GM23338 (cell line): ENCODE data around the gene UBAC1.

Experiments
- EZH2phosphoT487 ChIP-seq: fragments of 200-600 bp; sonication (generic); IDR thresholded peaks from one replicate; pipeline ENCODE4 v1.8.1; 2018; ENCODE audit warnings: antibody characterized with exemption; ENCODE audit not compliant: unreplicated experiment
- TF ChIP-seq, protein P1 (sequence below), 2 experiments: fragments of 200-600 bp in 1 of 2; sonication (generic) in 1 of 2; conservative IDR thresholded peaks; 2 replicates each; pipeline versions ENCODE4 v1.5.1 to v1.6.1; 2016 to 2017; ENCODE audit warnings: antibody characterized with exemption in 2 of 2, low read depth in 2 of 2, mild to moderate bottlenecking in 2 of 2, moderate library complexity in 1 of 2
- TF ChIP-seq, protein P2 (sequence below): IDR thresholded peaks from one replicate; pipeline ENCODE4 v1.6.1; 2018; ENCODE audit warnings: antibody characterized with exemption; ENCODE audit not compliant: unreplicated experiment

DNA sequence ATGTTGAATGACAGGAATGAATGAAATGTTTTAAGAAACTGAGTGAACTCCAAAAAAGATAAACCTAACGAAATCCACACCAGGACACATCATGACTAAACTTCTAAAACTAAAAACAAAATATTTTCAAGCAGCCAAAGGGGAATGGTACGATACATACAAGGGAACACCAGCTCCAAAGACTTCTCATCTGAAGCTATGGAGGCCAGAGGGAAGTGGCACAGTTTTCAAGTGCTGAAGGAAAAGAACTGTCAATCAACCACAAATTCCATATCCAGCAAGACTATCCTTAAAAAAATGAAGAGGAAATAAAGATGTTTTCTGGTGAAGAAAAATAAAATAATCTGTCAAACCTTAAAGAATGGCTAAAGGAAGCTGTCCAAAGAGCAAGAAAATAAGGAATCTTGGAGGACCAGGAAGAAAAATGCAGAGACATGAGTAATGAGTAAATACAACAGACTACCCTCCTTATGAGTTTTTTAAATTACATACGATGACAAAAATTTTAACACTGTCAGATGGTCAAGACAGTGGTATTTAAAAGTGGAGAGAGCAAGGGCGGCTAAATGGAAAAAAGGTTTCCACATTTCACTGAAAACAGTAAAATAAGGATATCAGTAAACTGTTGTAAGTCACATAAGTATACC is 65.8 kb downstream of the UBAC1 start:
- TF ChIP-seq, protein P1, sequence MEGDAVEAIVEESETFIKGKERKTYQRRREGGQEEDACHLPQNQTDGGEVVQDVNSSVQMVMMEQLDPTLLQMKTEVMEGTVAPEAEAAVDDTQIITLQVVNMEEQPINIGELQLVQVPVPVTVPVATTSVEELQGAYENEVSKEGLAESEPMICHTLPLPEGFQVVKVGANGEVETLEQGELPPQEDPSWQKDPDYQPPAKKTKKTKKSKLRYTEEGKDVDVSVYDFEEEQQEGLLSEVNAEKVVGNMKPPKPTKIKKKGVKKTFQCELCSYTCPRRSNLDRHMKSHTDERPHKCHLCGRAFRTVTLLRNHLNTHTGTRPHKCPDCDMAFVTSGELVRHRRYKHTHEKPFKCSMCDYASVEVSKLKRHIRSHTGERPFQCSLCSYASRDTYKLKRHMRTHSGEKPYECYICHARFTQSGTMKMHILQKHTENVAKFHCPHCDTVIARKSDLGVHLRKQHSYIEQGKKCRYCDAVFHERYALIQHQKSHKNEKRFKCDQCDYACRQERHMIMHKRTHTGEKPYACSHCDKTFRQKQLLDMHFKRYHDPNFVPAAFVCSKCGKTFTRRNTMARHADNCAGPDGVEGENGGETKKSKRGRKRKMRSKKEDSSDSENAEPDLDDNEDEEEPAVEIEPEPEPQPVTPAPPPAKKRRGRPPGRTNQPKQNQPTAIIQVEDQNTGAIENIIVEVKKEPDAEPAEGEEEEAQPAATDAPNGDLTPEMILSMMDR (conservative IDR thresholded peaks at IDR 0.05; ENCODE audit: low read depth in 2 of 2), result no peak
- TF ChIP-seq, protein P2, sequence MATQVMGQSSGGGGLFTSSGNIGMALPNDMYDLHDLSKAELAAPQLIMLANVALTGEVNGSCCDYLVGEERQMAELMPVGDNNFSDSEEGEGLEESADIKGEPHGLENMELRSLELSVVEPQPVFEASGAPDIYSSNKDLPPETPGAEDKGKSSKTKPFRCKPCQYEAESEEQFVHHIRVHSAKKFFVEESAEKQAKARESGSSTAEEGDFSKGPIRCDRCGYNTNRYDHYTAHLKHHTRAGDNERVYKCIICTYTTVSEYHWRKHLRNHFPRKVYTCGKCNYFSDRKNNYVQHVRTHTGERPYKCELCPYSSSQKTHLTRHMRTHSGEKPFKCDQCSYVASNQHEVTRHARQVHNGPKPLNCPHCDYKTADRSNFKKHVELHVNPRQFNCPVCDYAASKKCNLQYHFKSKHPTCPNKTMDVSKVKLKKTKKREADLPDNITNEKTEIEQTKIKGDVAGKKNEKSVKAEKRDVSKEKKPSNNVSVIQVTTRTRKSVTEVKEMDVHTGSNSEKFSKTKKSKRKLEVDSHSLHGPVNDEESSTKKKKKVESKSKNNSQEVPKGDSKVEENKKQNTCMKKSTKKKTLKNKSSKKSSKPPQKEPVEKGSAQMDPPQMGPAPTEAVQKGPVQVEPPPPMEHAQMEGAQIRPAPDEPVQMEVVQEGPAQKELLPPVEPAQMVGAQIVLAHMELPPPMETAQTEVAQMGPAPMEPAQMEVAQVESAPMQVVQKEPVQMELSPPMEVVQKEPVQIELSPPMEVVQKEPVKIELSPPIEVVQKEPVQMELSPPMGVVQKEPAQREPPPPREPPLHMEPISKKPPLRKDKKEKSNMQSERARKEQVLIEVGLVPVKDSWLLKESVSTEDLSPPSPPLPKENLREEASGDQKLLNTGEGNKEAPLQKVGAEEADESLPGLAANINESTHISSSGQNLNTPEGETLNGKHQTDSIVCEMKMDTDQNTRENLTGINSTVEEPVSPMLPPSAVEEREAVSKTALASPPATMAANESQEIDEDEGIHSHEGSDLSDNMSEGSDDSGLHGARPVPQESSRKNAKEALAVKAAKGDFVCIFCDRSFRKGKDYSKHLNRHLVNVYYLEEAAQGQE, result no peak
- no peak for TF ChIP-seq EZH2phosphoT487
